Osteocyte (in vitro differentiated cells): ENCODE data around the gene ZNF610. TPM values are rescaled to one million over a fixed set of nuclear protein-coding genes. Genes with fewer than 3 reads are reported as not detected.

ENCODE experiments used
- DNase-seq: peaks from one replicate; pipeline ENCODE4 v3.0.0; 2021; ENCODE audit warnings: mixed read lengths; ENCODE audit not compliant: unreplicated experiment; ENCODE audit errors: extremely low spot score
- H3K27ac Mint-ChIP-seq: one replicate; pipeline ENCODE4 v1.8.0; 2021; ENCODE audit warnings: mild to moderate bottlenecking, mixed read lengths; ENCODE audit not compliant: unreplicated experiment
- H3K27me3 Mint-ChIP-seq: one replicate; pipeline ENCODE4 v1.8.0; 2021; ENCODE audit warnings: mixed read lengths; ENCODE audit not compliant: unreplicated experiment
- H3K36me3 Mint-ChIP-seq: one replicate; pipeline ENCODE4 v1.8.0; 2021; ENCODE audit warnings: mixed read lengths; ENCODE audit not compliant: unreplicated experiment
- H3K4me1 Mint-ChIP-seq: one replicate; pipeline ENCODE4 v1.8.0; 2021; ENCODE audit warnings: mixed read lengths; ENCODE audit not compliant: unreplicated experiment
- H3K4me3 Mint-ChIP-seq: one replicate; pipeline ENCODE4 v1.8.0; 2021; ENCODE audit warnings: mild to moderate bottlenecking, moderate library complexity, mixed read lengths; ENCODE audit not compliant: unreplicated experiment
- H3K9me3 Mint-ChIP-seq: one replicate; pipeline ENCODE4 v1.8.0; 2021; ENCODE audit warnings: mixed read lengths; ENCODE audit not compliant: unreplicated experiment
- total RNA-seq: library from RNA; stranded (reverse); gene quantifications from 2 replicates; pipeline ENCODE4 v1.2.1, GENCODE V29; 2021
- TF ChIP-seq, protein P1 (sequence below): fragments of 200-600 bp; sonication (generic); IDR thresholded peaks from 2 replicates; pipeline ENCODE4 v1.5.0; 2021; ENCODE audit warnings: antibody characterized with exemption, mild to moderate bottlenecking, moderate library complexity

Gene ZNF610
- total RNA-seq, 1 donor from 2014 or later, result 3.8 TPM

DNA sequence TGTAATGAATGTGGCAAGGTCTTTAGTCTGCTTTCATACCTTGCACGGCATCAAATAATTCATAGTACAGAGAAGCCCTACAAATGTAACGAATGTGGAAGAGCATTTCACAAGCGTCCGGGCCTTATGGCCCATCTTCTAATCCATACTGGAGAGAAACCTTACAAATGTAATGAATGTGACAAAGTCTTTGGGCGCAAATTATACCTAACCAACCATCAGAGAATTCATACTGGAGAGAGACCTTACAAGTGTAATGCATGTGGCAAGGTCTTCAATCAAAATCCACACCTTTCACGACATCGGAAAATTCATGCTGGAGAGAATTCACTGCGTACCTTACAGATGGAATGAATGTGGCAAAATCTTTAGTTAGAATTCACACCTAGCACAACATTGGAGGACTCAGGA, 30.4 kb downstream of the ZNF610 start:
- DNase-seq, result no peak
- no peaks in the 10 kb centered on the region for H3K27me3 Mint-ChIP-seq
- H3K36me3 Mint-ChIP-seq, result peaks cover 26% of the 10 kb centered on the region
- H3K9me3 Mint-ChIP-seq, result peaks cover 43% of the 10 kb centered on the region
- H3K4me3 Mint-ChIP-seq, result no peak overlapping the region
- H3K27ac Mint-ChIP-seq, result no peak overlapping the region
- TF ChIP-seq, protein P1, sequence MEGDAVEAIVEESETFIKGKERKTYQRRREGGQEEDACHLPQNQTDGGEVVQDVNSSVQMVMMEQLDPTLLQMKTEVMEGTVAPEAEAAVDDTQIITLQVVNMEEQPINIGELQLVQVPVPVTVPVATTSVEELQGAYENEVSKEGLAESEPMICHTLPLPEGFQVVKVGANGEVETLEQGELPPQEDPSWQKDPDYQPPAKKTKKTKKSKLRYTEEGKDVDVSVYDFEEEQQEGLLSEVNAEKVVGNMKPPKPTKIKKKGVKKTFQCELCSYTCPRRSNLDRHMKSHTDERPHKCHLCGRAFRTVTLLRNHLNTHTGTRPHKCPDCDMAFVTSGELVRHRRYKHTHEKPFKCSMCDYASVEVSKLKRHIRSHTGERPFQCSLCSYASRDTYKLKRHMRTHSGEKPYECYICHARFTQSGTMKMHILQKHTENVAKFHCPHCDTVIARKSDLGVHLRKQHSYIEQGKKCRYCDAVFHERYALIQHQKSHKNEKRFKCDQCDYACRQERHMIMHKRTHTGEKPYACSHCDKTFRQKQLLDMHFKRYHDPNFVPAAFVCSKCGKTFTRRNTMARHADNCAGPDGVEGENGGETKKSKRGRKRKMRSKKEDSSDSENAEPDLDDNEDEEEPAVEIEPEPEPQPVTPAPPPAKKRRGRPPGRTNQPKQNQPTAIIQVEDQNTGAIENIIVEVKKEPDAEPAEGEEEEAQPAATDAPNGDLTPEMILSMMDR, result no peak
- no peaks in the 10 kb centered on the region for H3K4me1 Mint-ChIP-seq

DNA sequence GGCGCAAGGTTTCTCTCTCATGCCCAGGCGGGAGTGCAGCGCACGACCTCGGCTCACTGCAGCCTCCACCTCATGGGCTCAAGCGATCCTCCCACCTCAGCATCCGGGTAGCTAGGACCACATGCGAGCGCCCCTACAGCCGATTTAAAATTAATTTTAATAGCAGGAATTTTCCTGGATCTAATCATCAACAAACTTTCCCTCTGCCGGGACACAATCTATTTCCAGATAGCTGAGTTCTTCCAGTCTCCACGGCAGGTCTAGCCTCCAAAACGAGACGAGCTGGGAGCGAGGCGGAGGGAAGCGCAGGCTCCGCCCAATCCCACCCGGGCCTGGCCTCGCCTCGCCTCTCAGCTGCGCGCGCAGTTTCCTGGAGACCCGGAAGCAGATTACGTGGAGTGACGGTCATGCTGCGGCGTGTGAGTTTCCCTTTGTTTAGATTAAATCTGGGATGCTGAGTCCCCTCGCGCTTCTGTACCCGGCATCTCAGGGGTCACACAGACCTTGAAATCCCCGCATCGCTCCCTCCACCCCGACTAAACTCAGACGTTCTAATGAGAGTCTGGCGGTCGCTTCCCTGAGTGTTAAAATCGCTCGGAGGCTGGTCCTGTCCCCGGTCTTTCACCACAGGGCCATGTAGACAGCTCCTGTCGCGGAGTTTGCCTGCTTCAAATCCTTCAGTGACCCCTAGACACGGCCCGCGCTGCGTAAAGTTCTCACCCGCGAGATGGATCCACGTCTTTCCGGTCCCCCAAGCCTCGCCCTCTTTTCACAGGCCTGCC, 33.7 kb downstream of the ZNF610 start, which contains the start of gene ZNF880:
Gene ZNF880 (plus strand): TSS at position 365 of the 782 bp plus-strand sequence. CDS start 43 bp downstream, at position 408.
- H3K4me1 Mint-ChIP-seq, result no peaks in the 10 kb centered on the region
- H3K27ac Mint-ChIP-seq, result peak within 1 kb of the TSS; percentile 23
- DNase-seq, result peak; percentile 77
- TF ChIP-seq, protein P1, result no peak
- H3K4me3 Mint-ChIP-seq, result peak within 1 kb of the TSS; percentile 18
- H3K27me3 Mint-ChIP-seq, result no peaks in the 10 kb centered on the region
- peaks cover 39% of the 10 kb centered on the region for H3K9me3 Mint-ChIP-seq
- H3K36me3 Mint-ChIP-seq, result peaks cover 24% of the 10 kb centered on the region

DNA sequence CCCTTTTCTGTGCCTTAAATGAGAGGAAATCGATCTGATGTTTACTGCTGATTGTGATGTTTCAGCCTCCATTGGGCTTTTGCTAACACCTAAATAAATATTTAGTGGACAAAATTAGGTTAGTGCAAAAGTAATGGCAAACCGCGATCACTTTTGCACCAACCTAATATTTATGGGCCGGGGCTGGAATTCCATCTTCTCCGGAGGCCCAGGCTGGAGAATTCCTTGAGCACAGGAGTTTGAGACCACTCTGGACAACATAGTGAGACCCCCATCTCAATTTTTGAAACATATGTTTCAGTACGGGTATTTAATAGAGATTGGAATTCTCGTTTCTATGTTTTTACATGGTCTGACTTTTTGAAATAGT, 34.3 kb downstream of the ZNF610 start:
- TF ChIP-seq, protein P1, result no peak
- no peaks in the 10 kb centered on the region for H3K27me3 Mint-ChIP-seq
- no peak overlapping the region for H3K4me3 Mint-ChIP-seq
- H3K27ac Mint-ChIP-seq, result no peak overlapping the region
- DNase-seq, result no peak
- H3K36me3 Mint-ChIP-seq, result peaks cover 24% of the 10 kb centered on the region
- H3K9me3 Mint-ChIP-seq, result peaks cover 40% of the 10 kb centered on the region
- H3K4me1 Mint-ChIP-seq, result no peaks in the 10 kb centered on the region

DNA sequence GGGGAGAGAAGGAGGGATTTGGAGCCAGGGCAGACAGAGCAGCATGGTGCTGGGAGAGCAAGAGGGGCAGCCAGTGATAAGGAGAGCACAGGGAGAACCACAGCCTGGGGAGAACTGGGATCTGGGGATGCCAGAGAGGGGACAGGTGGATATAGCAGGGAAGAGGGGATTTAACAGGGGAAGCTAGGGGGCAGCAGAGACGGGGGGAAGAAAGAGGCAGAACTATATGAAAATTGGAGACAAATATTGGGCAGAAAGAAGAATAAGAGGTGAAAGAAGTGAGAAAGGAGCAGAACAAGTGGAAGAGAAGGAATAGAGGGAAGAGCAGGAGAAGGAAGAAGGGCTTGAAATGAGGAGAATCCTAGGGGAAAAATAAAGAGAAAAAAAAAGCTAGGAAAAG, 55.1 kb downstream of the ZNF610 start:
- Mint-ChIP-seq H3K36me3 (no peaks in the 10 kb centered on the region), H3K4me3 (no peak overlapping the region), H3K4me1 (no peaks in the 10 kb centered on the region), H3K27ac (no peak overlapping the region), H3K27me3 (no peaks in the 10 kb centered on the region), H3K9me3 (peaks cover 30% of the 10 kb centered on the region)
- no peak for DNase-seq
- TF ChIP-seq, protein P1, result no peak

DNA sequence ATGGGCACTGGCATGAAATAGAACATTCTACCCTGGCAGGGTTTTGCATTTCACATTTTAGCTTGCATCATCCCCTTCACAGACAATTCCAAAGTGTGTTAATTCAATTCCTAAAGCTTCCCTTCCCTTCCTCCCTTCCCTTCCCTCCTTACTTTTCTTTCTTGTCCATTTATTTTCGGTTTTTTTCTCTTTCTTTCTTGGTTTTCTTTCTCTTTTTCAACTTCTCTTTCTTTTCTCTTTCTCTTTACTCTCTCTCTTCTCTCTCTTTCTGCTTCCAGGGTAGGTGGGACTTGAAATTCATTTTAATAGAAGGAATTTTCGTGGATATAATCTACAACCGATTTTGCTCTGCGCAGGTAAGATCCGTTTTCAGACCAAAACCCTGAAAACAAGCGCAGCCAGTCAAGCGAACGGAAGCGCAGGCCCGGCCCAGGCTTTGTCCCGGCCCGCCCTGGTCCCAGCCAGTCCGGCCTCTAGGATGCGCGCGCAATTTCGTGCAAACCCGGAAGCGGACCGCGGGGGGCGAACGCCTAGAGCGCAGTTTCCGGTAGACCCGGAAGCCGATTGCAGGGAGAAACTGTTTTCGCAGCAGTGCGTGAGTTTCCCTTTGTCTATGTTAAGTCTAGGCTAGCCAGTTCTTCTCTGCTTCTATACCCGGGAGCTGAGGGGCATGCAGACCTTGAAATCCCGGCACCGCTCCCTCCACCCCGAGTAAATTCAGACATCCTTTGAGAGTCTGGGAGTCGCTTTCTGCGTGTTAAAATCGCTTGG, 61.5 kb downstream of the ZNF610 start, which contains the start of gene ZNF528:
Gene ZNF528 (plus strand): TSS at position 540 of the 771 bp plus-strand sequence. CDS start 4,165 bp downstream, outside the sequence.
- Mint-ChIP-seq H3K4me3 (peak within 1 kb of the TSS; percentile 22), H3K27me3 (no peaks in the 10 kb centered on the region)
- TF ChIP-seq, protein P1, result no peak

More for the DNA sequence above, 61.5 kb downstream of the ZNF610 start, which contains the start of gene ZNF528:
- Mint-ChIP-seq H3K27ac (no peak within 1 kb of the TSS), H3K9me3 (peaks cover 46% of the 10 kb centered on the region), H3K4me1 (no peaks in the 10 kb centered on the region), H3K36me3 (no peaks in the 10 kb centered on the region)
- no peak for DNase-seq
